Ovary (tissue), 3 donors: ENCODE results near the gene SIPA1L3.

Source experiments
- CTCF ChIP-seq, 3 donors: fragments of 450-650 bp in 2 of 3; fragments of 200-600 bp in 1 of 3; IDR thresholded peaks; one replicate each; pipeline versions ENCODE4 v1.5.1 to v1.8.0; 2016 to 2022; ENCODE audit warnings: antibody characterized with exemption in 3 of 3, mild to moderate bottlenecking in 1 of 3
- POLR2A ChIP-seq: fragments of 450-650 bp; IDR thresholded peaks from one replicate; pipeline ENCODE4 v1.6.1; 2017; ENCODE audit warnings: antibody characterized with exemption, mild to moderate bottlenecking, moderate library complexity
- donor health status: DM: no; HTN: no; CAD: no.

GRCh38 chr19:38197937-38198704, 291.1 kb downstream of the SIPA1L3 start:
- TF ChIP-seq POLR2A (no peak), CTCF (IDR thresholded peaks at IDR 0.05) (no peak)
